Brain microvascular endothelial cell (primary cell): ENCODE data around the gene SNRNP40.

ENCODE experiments used
- DNase-seq: peaks from one replicate; pipeline ENCODE4 v3.0.0-alpha.2; 2020
- H3K27ac ChIP-seq: fragments of 250-450 bp; sonication (Bioruptor Pico); 2 replicates; pipeline ENCODE4 v1.5.1; 2020; ENCODE audit warnings: mild to moderate bottlenecking, moderate library complexity
- H3K27me3 ChIP-seq: fragments of 250-450 bp; sonication (Bioruptor Pico); replicated peaks from 2 replicates; pipeline ENCODE4 v1.5.1; 2020; ENCODE audit warnings: mild to moderate bottlenecking
- H3K36me3 ChIP-seq: fragments of 250-450 bp; sonication (Bioruptor Pico); replicated peaks from 2 replicates; pipeline ENCODE4 v1.5.1; 2020; ENCODE audit warnings: mild to moderate bottlenecking
- H3K4me3 ChIP-seq: 2 replicates; pipeline ENCODE4 v1.5.1; 2011; ENCODE audit warnings: low read depth, mild to moderate bottlenecking, control low read depth, low read length, moderate library complexity
- CTCF ChIP-seq: IDR thresholded peaks from 2 replicates; pipeline ENCODE4 v1.5.1; 2011; ENCODE audit warnings: low read depth, mild to moderate bottlenecking, moderate library complexity, low read length, control low read depth, inconsistent platforms; ENCODE audit errors: missing control alignments
- in situ Hi-C: cut with HindIII; loops from 2 replicates; pipeline ENCODE4 v1.10.0; 2017; ENCODE audit warnings: low sequenced_read_pairs, low pct_ligation_motif_present

SNRNP40 gene

GRCh38 chr1:31310198-31310597, 13.6 kb upstream of the SNRNP40 start:
- no peaks in the 10 kb centered on the region for H3K27me3 ChIP-seq
- no peak for DNase-seq
- H3K27ac ChIP-seq, result no peak overlapping the region
- H3K4me3 ChIP-seq, result no peak overlapping the region
- H3K36me3 ChIP-seq, result peaks cover 25% of the 10 kb centered on the region
- in situ Hi-C loops, result no loop called here
- no peak for TF ChIP-seq CTCF

GRCh38 chr1:31308036-31308435, 11.4 kb upstream of the SNRNP40 start:
- in situ Hi-C loops, result no loop called here
- Histone ChIP-seq H3K4me3 (no peak overlapping the region), H3K36me3 (peaks cover 22% of the 10 kb centered on the region), H3K27me3 (no peaks in the 10 kb centered on the region), H3K27ac (no peak overlapping the region)
- DNase-seq, result no peak
- no peak for TF ChIP-seq CTCF

GRCh38 chr1:31306278-31306677, 9.7 kb upstream of the SNRNP40 start:
- no peak overlapping the region for H3K4me3 ChIP-seq
- H3K27me3 ChIP-seq, result no peaks in the 10 kb centered on the region
- in situ Hi-C loops, result no loop called here
- peaks cover 15% of the 10 kb centered on the region for H3K36me3 ChIP-seq
- H3K27ac ChIP-seq, result peak overlapping the region; percentile 67
- peak; percentile 90 for DNase-seq
- no peak for TF ChIP-seq CTCF

GRCh38 chr1:31302709-31303441, 6.3 kb upstream of the SNRNP40 start:
- Histone ChIP-seq H3K4me3 (no peak overlapping the region), H3K27me3 (no peaks in the 10 kb centered on the region), H3K27ac (no peak overlapping the region), H3K36me3 (no peaks in the 10 kb centered on the region)
- TF ChIP-seq CTCF, result no peak
- in situ Hi-C loops, result no loop called here
- no peak for DNase-seq

GRCh38 chr1:31300193-31300592, 3.6 kb upstream of the SNRNP40 start:
- Histone ChIP-seq H3K27me3 (no peaks in the 10 kb centered on the region), H3K4me3 (no peak overlapping the region), H3K27ac (no peak overlapping the region), H3K36me3 (no peaks in the 10 kb centered on the region)
- in situ Hi-C loops, result no loop called here
- DNase-seq, result no peak
- TF ChIP-seq CTCF, result no peak

GRCh38 chr1:31299365-31299764, 2.8 kb upstream of the SNRNP40 start:
- TF ChIP-seq CTCF, result no peak
- no peak overlapping the region for H3K27ac ChIP-seq
- H3K4me3 ChIP-seq, result no peak overlapping the region
- no peak for DNase-seq
- in situ Hi-C loops, result no loop called here
- H3K36me3 ChIP-seq, result no peaks in the 10 kb centered on the region
- no peaks in the 10 kb centered on the region for H3K27me3 ChIP-seq
